ENCODE results near the gene CD247.
"Not testable (repeated sequence)": the region's sequence is repeated elsewhere in the genome, so short reads cannot be mapped to it uniquely, and the experiment has no call there.

CD247 gene
- total RNA-seq, result 77.4 to 318 (median 299) reads per million in 3 experiments

DNA sequence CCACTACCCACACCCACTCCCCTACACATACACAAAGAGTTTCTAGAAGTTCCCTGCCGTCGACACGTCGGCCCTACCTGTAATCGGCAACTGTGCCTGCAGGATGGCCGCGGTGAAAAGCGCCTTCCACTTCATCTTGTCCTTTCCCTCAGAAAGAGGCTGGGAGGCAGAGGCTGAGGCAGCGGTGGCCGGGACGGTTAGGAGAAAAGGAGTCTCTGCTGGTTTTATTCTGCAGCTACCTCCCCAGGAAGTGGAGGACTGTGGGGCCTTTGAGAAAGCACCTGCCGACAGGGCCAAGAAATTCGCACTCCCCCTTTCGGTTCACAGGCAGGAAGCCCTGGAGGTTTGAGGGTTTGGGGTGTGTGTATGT lies at the start of gene CD247:
Gene CD247, minus strand, starts transcription at position 199 of the 370 bp plus-strand sequence. Its CDS starts 64 bp downstream, at position 135.
- peak; percentile 83 for DNase-seq

- DNase-seq, result no peak
Measured at GRCh38 chr1:167567663-167568062, 49.3 kb upstream of the CD247 start.

DNA sequence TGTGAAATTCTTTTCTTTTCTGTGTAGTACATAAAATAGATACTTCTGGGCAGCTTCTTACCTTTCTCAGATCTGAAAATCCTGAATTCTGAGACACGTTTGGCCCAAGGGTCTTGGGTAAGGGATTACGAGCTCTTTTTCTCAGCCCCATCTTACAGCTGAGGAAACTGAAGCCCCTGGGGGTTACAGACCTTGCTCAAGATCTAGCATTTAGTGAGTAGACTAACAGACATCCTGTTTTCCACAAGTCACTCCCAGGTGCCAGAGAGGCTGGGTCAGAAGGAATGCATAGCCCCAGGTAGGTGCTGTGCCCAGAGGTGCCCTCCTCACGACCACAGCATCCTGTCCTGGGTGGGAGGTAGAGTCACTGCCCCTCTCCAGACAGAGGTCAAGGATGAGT lies 48.4 kb upstream of the CD247 start:
- DNase-seq, result no peak

DNA sequence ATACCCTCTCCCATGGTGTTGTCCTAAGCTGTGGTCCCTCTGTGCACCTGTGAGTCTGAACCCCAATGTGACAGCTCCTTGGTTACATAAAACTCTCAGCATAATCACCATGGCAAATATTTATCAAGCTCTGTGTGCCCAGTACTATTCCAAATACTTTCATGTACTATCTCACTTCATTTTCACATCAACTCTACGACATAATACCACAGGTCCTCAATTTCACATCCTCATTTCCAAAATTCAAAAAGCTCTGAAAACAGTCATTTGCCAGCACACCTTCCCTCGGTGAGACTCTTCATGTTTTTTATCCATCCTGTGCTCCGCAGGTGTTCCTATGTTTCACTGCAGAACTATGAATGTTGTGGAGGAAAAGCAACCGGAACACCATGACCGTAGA lies 47.6 kb upstream of the CD247 start:
- no peak for DNase-seq

- no peak for DNase-seq
Measured at GRCh38 chr1:167564612-167565270, 46.4 kb upstream of the CD247 start.

- no peak for DNase-seq
Measured at GRCh38 chr1:167563579-167564246, 45.4 kb upstream of the CD247 start.

GRCh38 chr1:167562702-167563101 lies 44.4 kb upstream of the CD247 start:
- no peak for DNase-seq

GRCh38 chr1:167561753-167562152 lies 43.4 kb upstream of the CD247 start:
- DNase-seq, result no peak

- peak; percentile 60 for DNase-seq
Measured at GRCh38 chr1:167555971-167556714, 37.8 kb upstream of the CD247 start.

DNA sequence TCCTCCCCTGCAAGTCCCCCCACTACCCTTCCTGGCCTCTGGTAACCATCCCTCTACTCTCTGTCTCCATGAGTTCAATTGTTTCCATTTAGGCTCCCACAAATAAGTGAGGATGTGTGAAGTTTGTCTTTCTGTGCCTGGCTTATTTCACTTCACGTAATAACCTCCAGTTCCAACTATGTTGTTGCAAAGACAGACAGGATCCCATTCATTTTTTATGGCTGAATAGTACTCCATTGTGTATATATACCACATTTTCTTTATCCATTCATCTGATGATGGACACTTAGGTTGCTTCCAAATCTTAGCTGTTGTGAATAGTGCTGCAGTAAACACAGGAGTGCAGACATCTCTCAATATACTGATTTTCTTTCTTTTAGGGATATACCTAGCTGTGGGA lies 36.7 kb upstream of the CD247 start:
- DNase-seq, result not testable (repeated sequence)

- no peak for DNase-seq
Measured at GRCh38 chr1:167554028-167554779, 35.9 kb upstream of the CD247 start.

DNA sequence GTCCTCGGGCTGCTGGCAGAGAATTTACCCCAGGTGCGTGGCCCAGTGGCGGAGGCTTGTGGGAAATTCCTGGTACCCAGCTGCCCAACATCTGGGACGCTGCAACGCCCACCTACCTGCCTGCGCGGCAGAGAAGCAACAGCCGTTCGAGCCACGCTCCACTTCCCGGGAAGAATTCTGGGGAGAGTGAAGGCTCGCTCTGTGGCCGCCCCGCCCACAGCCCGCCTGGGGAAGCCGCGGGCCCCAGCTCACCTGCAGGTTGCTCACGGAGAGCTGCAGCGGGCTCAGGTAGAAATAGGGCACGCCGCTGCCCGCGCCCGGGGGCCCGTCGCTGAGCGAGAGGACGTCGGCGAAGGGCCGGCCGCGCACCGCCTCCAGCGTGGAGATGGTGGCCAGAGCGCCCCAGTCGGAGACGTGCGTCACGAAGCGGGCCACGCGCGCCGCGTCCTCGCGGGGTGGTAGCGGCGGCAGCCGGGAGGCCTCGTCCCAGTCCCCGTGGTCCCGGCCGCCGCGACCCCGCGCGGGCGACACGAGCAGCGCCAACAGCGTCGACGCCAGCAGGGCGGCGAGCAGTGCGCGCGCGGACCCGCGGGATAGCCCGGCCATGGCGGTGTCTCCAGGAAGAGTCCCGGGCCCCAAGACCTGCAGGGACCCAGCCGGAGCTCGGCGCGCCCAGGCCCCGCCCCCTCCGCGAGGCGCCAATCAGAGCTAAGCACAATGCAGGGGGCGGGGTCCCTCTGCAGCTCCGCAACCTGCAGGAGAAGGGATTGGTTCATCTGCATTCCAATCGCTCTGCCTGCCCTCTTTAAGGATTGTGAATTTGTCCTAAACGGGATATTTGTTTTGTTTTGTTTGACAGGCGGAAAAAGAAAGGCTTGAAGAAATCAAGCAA lies 35.1 kb upstream of the CD247 start, which contains the start of gene CREG1:
Gene CREG1, minus strand, starts transcription at position 627 of the 892 bp plus-strand sequence.
- peak; percentile 84 for DNase-seq

DNA sequence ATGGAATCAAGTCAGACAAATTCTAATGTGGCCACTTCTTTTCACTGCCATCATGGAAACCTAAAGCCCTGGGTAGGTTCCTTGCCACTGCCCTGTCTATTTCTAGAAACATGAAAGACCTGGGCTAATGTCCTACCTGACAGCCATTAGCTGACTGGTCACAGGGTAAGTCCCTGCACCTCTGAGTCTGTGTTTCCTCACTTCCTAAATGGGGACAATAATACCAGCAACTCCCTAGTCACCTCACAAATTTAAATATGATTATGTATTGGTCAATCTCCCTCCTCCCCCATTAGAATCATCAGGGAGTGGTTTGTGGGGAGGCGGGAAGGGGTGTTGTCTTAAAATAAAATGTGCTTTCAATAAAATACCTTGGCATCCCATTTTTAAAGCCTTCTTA lies 33.0 kb upstream of the CD247 start:
- DNase-seq, result no peak

GRCh38 chr1:167548059-167548932 lies 30.0 kb upstream of the CD247 start:
- DNase-seq, result no peak

DNA sequence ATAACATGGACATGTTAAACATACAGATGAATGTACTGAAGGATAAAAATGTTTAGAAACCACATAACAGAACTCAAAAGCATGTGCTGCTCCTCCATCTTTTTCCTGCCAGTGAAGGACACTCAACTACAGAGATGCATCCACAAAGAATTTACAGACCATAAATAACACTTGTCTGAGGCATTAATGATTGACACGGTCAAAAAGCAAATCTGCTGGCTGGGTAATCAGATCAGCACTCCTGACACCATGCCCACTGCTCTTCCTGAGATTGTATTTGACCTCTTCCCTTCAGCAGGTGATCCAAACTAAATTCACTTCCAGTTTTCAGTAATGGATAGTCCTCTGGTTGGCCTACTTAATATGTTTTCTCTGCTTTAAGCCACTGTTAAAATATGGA lies 28.6 kb upstream of the CD247 start:
- DNase-seq, result no peak

- no peak for DNase-seq
Measured at GRCh38 chr1:167545349-167545748, 27.0 kb upstream of the CD247 start.

DNA sequence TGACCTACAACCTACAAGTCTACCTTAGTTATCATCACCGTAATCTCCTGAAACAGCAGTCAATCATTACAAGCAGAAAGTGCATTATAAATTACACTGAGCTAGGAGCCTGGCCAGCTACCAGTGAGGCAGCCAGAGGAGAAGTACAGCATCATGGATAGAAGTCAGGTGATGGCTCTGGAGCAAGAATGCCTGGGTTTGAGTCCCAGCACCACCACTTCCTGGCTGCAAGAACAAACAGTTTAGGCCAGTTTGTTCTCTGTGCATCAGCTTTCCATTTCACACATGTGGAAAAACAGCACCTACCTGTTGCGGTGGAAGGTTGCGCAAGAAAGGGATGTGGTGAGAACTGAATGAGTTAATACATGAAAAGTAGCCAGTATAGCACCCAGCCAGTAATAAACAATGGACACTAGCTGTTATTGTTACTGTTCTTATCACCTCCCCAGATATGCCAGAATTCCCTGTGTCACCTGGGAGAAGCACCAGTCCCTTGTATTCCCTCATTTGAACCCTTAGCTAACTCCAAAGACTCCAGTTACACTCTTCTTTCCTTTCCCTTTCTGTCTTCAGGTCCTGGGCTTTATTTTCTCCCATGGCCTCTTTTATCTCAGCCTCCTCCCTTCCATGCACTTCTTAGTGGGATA lies 26.2 kb upstream of the CD247 start:
- DNase-seq, result no peak

DNA sequence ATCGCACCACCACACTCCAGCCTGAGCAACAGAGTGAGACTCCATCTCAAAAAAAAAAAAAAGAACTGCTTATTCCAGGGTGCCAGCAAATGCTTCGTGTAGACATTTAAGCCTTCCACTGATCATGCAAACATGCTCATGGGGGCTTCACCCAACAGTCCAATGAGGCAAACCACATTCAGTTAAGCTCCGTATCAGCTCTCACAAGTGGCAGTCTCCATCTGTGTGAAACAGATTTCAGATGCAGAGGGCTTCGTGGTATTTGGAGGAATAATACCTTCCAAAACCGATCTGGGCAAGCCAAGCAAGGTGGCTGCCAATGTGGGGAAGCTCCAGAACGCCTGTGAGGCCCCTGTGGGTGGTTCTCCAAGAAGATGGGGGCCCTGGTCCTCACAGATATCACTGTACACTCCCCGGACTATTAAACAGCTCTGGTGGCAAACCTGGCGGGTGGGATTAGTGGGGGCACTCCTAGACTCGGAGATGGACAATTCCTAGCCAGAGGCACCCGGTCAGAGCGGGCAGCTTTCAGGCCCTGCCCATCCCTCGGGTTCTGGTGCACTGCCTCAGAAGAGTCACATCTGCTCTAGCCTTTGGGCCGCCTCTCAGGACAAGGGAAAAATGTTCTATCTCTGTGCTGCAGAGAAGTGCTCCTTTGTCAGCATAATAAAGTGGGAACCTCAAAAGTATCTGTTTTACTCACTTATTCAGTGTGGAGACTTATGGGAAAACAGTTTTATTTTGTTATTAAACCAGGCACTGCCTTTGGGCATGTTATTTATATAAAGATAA lies 25.1 kb upstream of the CD247 start:
- no peak for DNase-seq
